Esophagus muscularis mucosa (tissue), 3 donors: ENCODE measurements around the gene PACRG.

Source experiments
- CTCF ChIP-seq, 3 experiments: fragments of 200-600 bp in 2 of 3; fragments of 450-650 bp in 1 of 3; sonication (generic) in 2 of 3; IDR thresholded peaks; one replicate each; pipeline ENCODE4 v1.5.1; 2017 to 2019; ENCODE audit warnings: antibody characterized with exemption in 3 of 3, mild to moderate bottlenecking in 2 of 3, moderate library complexity in 1 of 3
- POLR2AphosphoS5 ChIP-seq, 2 donors: sonication (generic); formaldehyde crosslinking; IDR thresholded peaks; one replicate each; pipeline ENCODE4 v1.6.1; 2017; ENCODE audit warnings: antibody characterized with exemption in 2 of 2

GRCh38 chr6:163255265-163255664 lies 527.5 kb downstream of the PACRG start:
- TF ChIP-seq CTCF (IDR thresholded peaks at IDR 0.05) = no peak
- no peak for TF ChIP-seq POLR2AphosphoS5 (IDR thresholded peaks at IDR 0.05)
